HG03378 (cell line): ENCODE results near the gene MYOCOS.
"Not testable (repeated sequence)": the region's sequence is repeated elsewhere in the genome, so short reads cannot be mapped to it uniquely, and the experiment has no call there.

Source experiments
- ATAC-seq: cut with Tn5 transposase; IDR thresholded peaks from one replicate; pipeline ENCODE4 v1.9.1; 2021; ENCODE audit warnings: mild to moderate bottlenecking, moderate library complexity; ENCODE audit not compliant: unreplicated experiment

MYOCOS gene

DNA sequence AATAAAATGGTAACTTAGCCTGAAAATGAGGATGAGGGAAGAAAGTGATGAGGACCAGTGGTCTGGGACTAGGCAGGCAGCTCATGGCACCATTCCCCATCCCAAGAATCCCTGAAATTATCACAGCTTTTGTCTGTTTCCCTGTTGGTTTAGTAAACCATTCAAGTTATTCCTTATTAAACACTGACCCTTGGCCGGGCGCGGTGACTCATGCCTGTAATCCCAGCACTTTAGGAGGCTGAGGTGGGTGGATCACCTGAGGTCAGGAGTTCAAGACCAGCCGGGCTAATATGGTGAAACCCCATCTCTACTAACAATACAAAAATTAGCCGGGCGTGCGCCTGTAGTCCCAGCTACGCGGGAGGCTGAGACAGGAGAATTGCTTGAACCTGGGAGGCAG is 34.2 kb downstream of the MYOCOS start:
- ATAC-seq, result not testable (repeated sequence)

- no peak for ATAC-seq
Observed at GRCh38 chr1:171661076-171661650, 39.1 kb downstream of the MYOCOS start.

- ATAC-seq, result no peak
Observed at GRCh38 chr1:171663036-171663853, 41.2 kb downstream of the MYOCOS start.

DNA sequence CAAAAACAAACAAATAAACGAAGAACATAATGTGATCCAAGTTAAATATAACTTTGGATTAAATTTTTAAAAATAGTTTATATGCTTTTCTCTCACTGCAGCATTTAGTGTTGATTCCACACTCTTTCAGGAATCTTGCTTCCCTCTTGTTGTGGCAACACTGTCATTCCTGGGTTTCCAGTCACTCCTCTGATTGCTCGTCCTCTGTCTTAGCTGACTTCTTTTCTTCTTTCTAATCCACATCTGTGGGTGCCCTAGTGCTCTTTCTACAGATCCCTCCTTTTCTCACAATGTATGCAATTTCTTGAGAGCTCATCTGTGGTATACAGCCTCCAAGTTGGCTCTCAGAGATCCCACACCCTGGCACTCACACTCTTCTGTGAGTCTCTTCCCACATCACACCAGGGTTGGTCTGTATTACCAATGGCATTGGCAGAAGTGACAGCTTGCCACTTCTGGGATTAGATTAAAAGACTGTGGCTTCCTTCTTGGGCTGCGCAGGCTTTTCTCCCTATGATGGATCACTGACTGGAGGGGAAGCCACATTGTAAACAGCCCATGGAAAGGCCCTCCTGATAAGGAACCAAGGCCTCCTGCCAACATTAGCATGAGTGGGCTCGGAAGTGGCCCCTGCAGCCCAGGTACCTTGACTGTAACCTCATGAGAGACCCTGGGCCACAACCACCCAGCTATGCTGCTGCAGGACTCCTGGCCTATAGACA is 42.0 kb downstream of the MYOCOS start:
- ATAC-seq, result no peak

- ATAC-seq, result no peak
Observed at GRCh38 chr1:171664976-171665375, 42.9 kb downstream of the MYOCOS start.

GRCh38 chr1:171666114-171666769 is 44.2 kb downstream of the MYOCOS start:
- no peak for ATAC-seq

GRCh38 chr1:171668372-171668771 is 46.3 kb downstream of the MYOCOS start:
- no peak for ATAC-seq

DNA sequence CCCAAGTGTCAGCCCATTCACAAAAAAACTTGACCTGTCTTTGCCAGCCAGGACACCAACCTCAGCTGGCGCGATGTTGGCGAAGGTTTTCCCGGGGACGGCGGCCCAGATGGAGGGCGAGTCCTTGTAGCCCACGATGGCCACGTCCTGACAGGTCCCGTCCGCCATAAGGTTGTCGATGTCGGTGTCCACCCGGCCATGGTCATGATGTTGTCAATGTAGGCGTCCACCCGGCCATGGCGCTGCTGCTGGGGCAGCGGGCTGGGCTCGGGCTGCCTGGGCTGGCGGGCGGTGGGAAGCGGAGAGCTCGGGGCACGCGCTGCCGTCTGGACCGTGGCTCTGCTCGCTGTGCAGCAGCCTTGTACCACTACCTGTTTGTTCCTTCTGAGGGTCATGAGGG is 48.7 kb downstream of the MYOCOS start:
- ATAC-seq, result no peak

- ATAC-seq, result no peak
Observed at GRCh38 chr1:171674431-171675405, 52.7 kb downstream of the MYOCOS start.
